IPS-20b (cell line): ENCODE data around the gene FAM110D.
A peak's percentile ranks its signal among the peaks of the same experiment; 100 is the strongest.

Experiments
- H3K27ac ChIP-seq: one replicate; pipeline ENCODE4 v1.5.1; 2013; ENCODE audit warnings: low read length
- H3K27me3 ChIP-seq: 2 replicates; pipeline ENCODE4 v1.6.1; 2013; ENCODE audit warnings: mild to moderate bottlenecking, low read length, inconsistent platforms; ENCODE audit not compliant: insufficient read depth
- H3K36me3 ChIP-seq: 2 replicates; pipeline ENCODE4 v1.6.1; 2013; ENCODE audit warnings: low read depth, mild to moderate bottlenecking, inconsistent platforms, low read length, moderate library complexity; ENCODE audit not compliant: insufficient read depth
- H3K4me1 ChIP-seq: 2 replicates; pipeline ENCODE4 v1.6.1; 2013; ENCODE audit warnings: mild to moderate bottlenecking, control low read depth, inconsistent platforms, low read length, moderate library complexity; ENCODE audit not compliant: insufficient read depth
- H3K4me3 ChIP-seq: 2 replicates; pipeline ENCODE4 v1.5.1; 2013; ENCODE audit warnings: mild to moderate bottlenecking, low read length, inconsistent platforms
- H3K9ac ChIP-seq: 2 replicates; pipeline ENCODE4 v1.6.1; 2013; ENCODE audit warnings: low read depth, mild to moderate bottlenecking, inconsistent platforms, low read length, moderate library complexity
- H3K9me3 ChIP-seq: 2 replicates; pipeline ENCODE4 v1.6.1; 2013; ENCODE audit warnings: mild to moderate bottlenecking, low read depth, low read length, inconsistent platforms; ENCODE audit not compliant: insufficient read depth

Gene FAM110D

DNA sequence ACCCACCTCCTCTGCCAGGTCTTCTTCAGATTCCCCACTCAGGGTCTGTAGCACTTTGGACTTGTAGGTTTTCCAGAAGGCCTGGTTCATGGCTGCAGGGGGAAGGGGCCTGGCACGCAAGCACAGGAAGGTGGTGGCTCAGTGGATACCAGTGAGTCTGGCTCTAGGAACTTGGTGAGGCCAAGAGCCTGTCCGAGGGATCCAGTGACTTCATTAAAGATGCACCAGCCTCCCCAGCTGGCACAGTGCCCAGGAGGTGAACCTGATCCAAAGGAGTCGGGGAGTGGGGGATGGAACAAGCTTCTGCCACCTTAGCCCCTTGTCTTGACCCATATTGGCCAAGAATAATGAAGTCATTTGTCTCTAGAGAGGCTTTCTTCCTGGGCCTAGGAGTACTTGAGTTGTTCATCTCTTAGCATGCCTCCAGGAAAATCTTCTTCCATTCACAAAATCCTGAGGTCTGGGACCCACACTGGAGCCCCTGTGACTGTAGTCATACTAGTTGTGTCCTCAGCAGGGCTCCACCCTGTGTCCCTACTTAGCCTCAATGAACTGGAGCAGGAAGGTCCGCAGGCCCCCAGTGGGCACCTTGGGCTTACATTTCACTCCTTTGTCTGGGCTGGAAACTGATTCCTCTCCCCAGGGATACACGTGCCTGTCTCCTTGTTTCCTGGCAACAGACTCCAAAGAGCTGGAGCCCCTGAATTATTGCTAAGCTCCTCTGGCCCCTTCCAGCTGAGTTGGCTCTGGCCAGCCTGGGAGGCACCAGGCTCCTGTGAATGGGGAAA, 9.7 kb downstream of the FAM110D start, which contains the start of gene C1orf232:
Gene C1orf232, minus strand, starts transcription at position 554 of the 788 bp plus-strand sequence. Its CDS starts 464 bp downstream, at position 90.
- Histone ChIP-seq H3K4me1 (peaks cover 23% of the 10 kb centered on the region), H3K4me3 (peak within 1 kb of the TSS; percentile 75), H3K27ac (peak within 1 kb of the TSS; percentile 22)

DNA sequence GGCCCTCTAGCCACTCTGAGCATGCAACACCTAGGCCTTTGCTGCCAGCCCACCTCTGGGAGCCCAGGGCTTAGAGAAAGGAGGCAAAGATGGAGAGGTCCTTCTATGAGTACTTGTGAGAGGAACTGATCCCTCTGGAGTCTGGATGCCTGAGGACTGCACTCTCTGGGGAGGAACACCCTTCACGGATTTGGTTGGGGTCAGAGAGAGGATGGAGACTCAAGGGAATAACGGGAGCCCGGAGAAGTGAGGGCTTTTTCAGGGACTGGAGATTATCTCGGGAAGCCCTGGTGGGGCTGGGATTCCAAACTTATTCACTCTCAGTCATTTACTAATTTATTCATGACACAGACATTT, 10.3 kb downstream of the FAM110D start:
- Histone ChIP-seq H3K27me3 (peaks cover 43% of the 10 kb centered on the region), H3K4me1 (peaks cover 23% of the 10 kb centered on the region), H3K9ac (peak overlapping the region; percentile 80; the same call in 1 of the 2 replicates), H3K36me3 (peaks cover 6% of the 10 kb centered on the region; the same call in 1 of the 2 replicates), H3K4me3 (peak overlapping the region; percentile 75; the same call in 1 of the 2 replicates), H3K9me3 (no peaks in the 10 kb centered on the region), H3K27ac (no peak overlapping the region)

More for the DNA sequence above, 9.7 kb downstream of the FAM110D start, which contains the start of gene C1orf232:
- Histone ChIP-seq H3K9me3 (no peaks in the 10 kb centered on the region), H3K9ac (peak within 1 kb of the TSS; percentile 80; the same call in 1 of the 2 replicates), H3K36me3 (peaks cover 6% of the 10 kb centered on the region; the same call in 1 of the 2 replicates), H3K27me3 (peaks cover 49% of the 10 kb centered on the region)

DNA sequence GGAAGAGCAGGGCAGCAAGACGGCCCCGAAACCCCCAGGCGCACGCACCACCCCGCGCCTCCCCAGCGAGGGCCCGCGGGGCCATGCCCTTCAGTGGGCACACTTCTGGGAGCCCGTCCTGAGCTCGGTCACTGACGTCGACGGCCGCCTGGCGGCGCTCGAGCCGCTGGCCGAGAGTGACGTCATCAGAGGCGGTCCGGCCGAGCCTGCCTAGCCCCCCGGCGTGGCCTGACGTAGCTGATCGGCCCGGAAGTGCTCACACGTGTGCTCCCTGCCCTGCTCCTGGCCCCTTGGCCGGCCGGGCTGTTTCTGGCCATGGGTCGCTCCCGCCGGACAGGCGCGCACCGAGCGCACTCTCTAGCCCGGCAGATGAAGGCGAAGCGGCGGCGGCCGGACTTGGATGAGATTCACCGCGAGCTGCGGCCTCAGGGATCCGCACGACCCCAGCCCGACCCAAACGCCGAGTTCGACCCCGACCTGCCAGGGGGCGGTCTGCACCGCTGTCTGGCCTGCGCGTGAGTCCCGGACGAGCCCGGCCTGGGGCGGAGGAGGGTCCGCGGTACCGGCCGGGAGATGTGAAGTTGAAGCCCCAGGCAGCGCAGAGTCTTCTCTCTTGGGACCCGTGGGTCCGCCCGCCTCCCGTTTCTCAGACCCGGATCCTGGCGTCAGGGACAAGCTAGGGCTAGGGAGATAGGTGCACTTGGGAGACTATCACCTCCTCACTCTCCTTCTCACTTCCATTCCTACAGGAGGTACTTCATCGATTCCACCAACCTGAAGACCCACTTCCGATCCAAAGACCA, 11.0 kb downstream of the FAM110D start, which contains the start of gene ZNF593:
Gene ZNF593, plus strand, starts transcription at position 240 of the 803 bp plus-strand sequence. Its CDS starts 76 bp downstream, at position 316.
- peak within 1 kb of the TSS; percentile 75 for H3K4me3 ChIP-seq
- H3K4me1 ChIP-seq = peaks cover 23% of the 10 kb centered on the region
- peak within 1 kb of the TSS; percentile 22 for H3K27ac ChIP-seq
- H3K27me3 ChIP-seq = peaks cover 36% of the 10 kb centered on the region
- no peaks in the 10 kb centered on the region for H3K9me3 ChIP-seq
- peak within 1 kb of the TSS; percentile 80; the same call in 1 of the 2 replicates for H3K9ac ChIP-seq
- peaks cover 6% of the 10 kb centered on the region; the same call in 1 of the 2 replicates for H3K36me3 ChIP-seq

DNA sequence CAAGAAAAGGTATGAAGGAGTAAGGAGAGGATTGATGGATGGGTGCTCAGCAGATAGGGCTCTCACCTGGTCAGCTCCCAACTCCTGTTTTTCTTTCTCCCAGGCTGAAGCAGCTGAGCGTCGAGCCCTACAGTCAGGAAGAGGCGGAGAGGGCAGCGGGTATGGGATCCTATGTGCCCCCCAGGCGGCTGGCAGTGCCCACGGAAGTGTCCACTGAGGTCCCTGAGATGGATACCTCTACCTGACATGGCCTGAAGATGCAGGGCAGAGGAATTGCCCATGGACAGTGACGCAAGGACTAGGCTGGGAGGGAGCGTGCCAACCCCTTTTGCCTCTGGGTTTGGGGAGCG, 11.6 kb downstream of the FAM110D start:
- H3K4me3 ChIP-seq = peak overlapping the region; percentile 75
- peaks cover 6% of the 10 kb centered on the region; the same call in 1 of the 2 replicates for H3K36me3 ChIP-seq
- peaks cover 18% of the 10 kb centered on the region for H3K4me1 ChIP-seq
- H3K9ac ChIP-seq = peak overlapping the region; percentile 80; the same call in 1 of the 2 replicates
- no peak overlapping the region for H3K27ac ChIP-seq
- peaks cover 30% of the 10 kb centered on the region for H3K27me3 ChIP-seq
- H3K9me3 ChIP-seq = no peaks in the 10 kb centered on the region

DNA sequence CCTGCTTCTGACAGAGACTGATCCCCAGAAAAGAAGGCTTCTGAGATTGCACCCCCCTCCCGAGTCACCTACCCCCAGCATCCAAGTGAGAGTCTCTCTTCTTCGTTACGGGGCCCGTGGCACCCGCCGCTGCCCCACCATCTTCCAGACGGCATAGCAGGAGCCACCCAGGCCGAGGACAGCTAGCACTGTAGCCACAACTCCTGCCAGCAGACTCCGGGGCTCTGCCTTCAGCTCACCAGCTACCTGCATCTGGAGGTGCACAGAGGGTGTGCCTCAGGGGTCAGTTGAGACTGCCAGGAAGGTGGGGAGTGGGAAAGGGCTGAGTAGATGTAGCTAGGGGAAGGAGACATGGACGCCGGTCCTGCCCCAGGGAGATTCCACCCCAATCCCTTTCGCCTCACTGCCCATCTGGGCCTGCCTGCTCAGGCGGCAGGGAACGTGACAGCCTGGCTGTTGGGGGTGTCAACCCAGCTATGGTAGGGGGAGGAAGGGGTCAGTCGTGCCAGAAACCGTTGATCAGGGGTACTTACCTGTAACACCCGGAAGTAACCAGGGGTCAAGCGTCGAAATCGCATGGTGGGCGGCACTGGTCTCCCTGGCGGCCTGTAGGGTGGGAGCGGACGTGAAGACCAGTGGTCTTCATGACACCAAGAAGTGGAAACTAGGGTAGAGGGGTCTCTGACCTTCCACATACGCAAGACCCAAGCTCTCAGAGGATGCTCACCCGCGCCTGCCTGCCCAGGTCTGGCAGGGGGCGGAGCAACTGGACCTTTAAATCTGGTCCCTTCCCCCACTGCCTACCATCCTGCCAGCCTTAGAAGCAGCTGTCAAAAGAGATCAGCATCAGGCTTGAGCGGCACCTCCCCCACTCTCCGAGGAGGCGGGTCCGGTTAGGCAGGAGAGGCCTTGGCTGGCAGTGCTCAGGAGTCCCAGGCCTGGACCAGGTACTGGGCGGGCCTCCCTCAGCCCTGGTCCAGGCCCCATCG, 12.5 kb downstream of the FAM110D start, which contains the start of gene ZNF593OS:
Gene ZNF593OS, minus strand, starts transcription at position 749 of the 989 bp plus-strand sequence. Its CDS starts 171 bp downstream, at position 578.
- Histone ChIP-seq H3K4me3 (peak within 1 kb of the TSS; percentile 75), H3K27me3 (peaks cover 22% of the 10 kb centered on the region), H3K9me3 (no peaks in the 10 kb centered on the region), H3K27ac (no peak within 1 kb of the TSS), H3K4me1 (peaks cover 11% of the 10 kb centered on the region), H3K9ac (no peak within 1 kb of the TSS; the same call in 1 of the 2 replicates), H3K36me3 (peaks cover 6% of the 10 kb centered on the region; the same call in 1 of the 2 replicates)

- Histone ChIP-seq H3K36me3 (peaks cover 6% of the 10 kb centered on the region; the same call in 1 of the 2 replicates), H3K9ac (no peak overlapping the region), H3K27ac (no peak overlapping the region)
These were observed 16.5 kb downstream of the FAM110D start for GRCh38 chr1:26175346-26175745.

DNA sequence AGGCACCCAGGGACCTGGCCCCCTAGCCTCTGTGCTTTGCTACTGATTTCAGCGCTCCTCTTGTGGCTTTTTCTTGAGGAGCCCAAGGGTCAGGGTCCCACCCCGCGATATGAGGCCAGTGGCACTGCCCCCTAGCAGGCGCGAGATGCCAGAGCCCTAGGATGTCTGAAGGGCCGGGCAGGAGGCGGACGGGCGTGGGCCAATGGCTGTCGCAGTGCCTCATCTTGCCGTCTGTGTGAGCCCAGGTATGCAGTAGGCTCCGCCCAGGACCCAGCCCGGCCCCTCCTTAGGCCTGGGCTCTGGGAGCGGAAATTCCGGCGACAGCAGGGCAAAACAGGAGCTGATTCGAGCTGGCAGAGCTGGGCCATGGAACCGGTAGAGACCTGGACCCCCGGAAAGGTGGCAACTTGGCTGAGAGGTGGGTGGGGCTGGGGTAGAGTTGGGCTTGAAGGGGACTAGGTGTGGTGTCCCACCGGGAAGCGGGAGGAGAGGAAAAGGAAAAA, 18.4 kb downstream of the FAM110D start, which contains the start of gene CNKSR1:
Gene CNKSR1, plus strand, starts transcription at position 310 of the 503 bp plus-strand sequence. Its CDS starts 57 bp downstream, at position 367.
- H3K36me3 ChIP-seq = 0 out of 2 replicates have a peak, but pooled peaks cover 9% of the 10 kb centered on the region
- no peaks in the 10 kb centered on the region; the same call in 1 of the 2 replicates for H3K4me1 ChIP-seq
- peak within 1 kb of the TSS; percentile 76 for H3K4me3 ChIP-seq
- peak within 1 kb of the TSS; percentile 75; the same call in 1 of the 2 replicates for H3K9ac ChIP-seq
- H3K9me3 ChIP-seq = no peaks in the 10 kb centered on the region
- no peaks in the 10 kb centered on the region for H3K27me3 ChIP-seq
- no peak within 1 kb of the TSS for H3K27ac ChIP-seq

More at GRCh38 chr1:26175346-26175745, 16.5 kb downstream of the FAM110D start:
- H3K4me1 ChIP-seq = peaks cover 4% of the 10 kb centered on the region; the same call in 1 of the 2 replicates
- no peaks in the 10 kb centered on the region for H3K27me3 ChIP-seq
- no peaks in the 10 kb centered on the region for H3K9me3 ChIP-seq
- H3K4me3 ChIP-seq = no peak overlapping the region

GRCh38 chr1:26180010-26180506, 21.2 kb downstream of the FAM110D start:
- H3K27ac ChIP-seq = no peak overlapping the region
- H3K36me3 ChIP-seq = 0 out of 2 replicates have a peak, but pooled peaks cover 13% of the 10 kb centered on the region
- no peaks in the 10 kb centered on the region for H3K27me3 ChIP-seq
- no peaks in the 10 kb centered on the region for H3K9me3 ChIP-seq
- no peaks in the 10 kb centered on the region; the same call in 1 of the 2 replicates for H3K4me1 ChIP-seq
- H3K9ac ChIP-seq = no peak overlapping the region
- H3K4me3 ChIP-seq = no peak overlapping the region

GRCh38 chr1:26181586-26182382, 22.9 kb downstream of the FAM110D start:
- Histone ChIP-seq H3K9ac (no peak overlapping the region), H3K4me3 (no peak overlapping the region), H3K27me3 (no peaks in the 10 kb centered on the region), H3K36me3 (0 out of 2 replicates have a peak, but pooled peaks cover 18% of the 10 kb centered on the region), H3K9me3 (no peaks in the 10 kb centered on the region), H3K4me1 (no peaks in the 10 kb centered on the region; the same call in 1 of the 2 replicates), H3K27ac (no peak overlapping the region)
